CD14-positive monocyte (primary cell): ENCODE measurements around the gene NRN1L. TPM values are rescaled to one million over a fixed set of nuclear protein-coding genes. Genes with fewer than 3 reads are reported as not detected.

Experiments
- DNase-seq, 3 donors: peaks; one replicate each; pipeline ENCODE4 v3.0.0-alpha.2; 2011 to 2022
- H2AFZ ChIP-seq: 2 replicates; pipeline ENCODE4 v1.6.0; 2012; ENCODE audit warnings: mild to moderate bottlenecking, low read depth, low read length, inconsistent platforms; ENCODE audit not compliant: insufficient read depth, poor library complexity, severe bottlenecking
- H3K27ac ChIP-seq, 2 donors: 1 replicate in 1 of 2; 2 replicates in 1 of 2; pipeline ENCODE4 v1.5.1; 2012 to 2013; ENCODE audit warnings: low read length in 2 of 2, control low read depth in 1 of 2, inconsistent platforms in 1 of 2, low read depth in 1 of 2, mild to moderate bottlenecking in 1 of 2
- H3K27me3 ChIP-seq, 2 donors: one replicate each; pipeline versions ENCODE4 v1.6.0 to v1.6.1; 2011 to 2013; ENCODE audit warnings: low read length in 2 of 2; ENCODE audit not compliant: control insufficient read depth in 2 of 2, insufficient read depth in 2 of 2
- H3K36me3 ChIP-seq, 2 donors: replicated peaks in 1 of 2; 1 replicate in 1 of 2; 2 replicates in 1 of 2; pipeline versions ENCODE4 v1.5.1 to v1.6.1; 2012 to 2013; ENCODE audit warnings: low read length in 2 of 2, control low read depth in 1 of 2, inconsistent platforms in 1 of 2, mild to moderate bottlenecking in 1 of 2; ENCODE audit not compliant: insufficient read depth in 2 of 2, control insufficient read depth in 1 of 2
- H3K4me1 ChIP-seq, 2 donors: 1 replicate in 1 of 2; 2 replicates in 1 of 2; pipeline versions ENCODE4 v1.5.1 to v1.6.1; 2012 to 2013; ENCODE audit warnings: low read length in 2 of 2, control low read depth in 1 of 2, inconsistent platforms in 1 of 2, mild to moderate bottlenecking in 1 of 2, moderate library complexity in 1 of 2; ENCODE audit not compliant: insufficient read depth in 2 of 2, control insufficient read depth in 1 of 2
- H3K4me2 ChIP-seq: replicated peaks from 2 replicates; pipeline ENCODE3; 2012; ENCODE audit warnings: low read length, moderate library complexity, mild to moderate bottlenecking; ENCODE audit not compliant: poor library complexity, severe bottlenecking; ENCODE audit errors: extremely low read depth
- H3K4me3 ChIP-seq, 3 experiments: fragments of 200-600 bp in 1 of 3; sonication (generic) in 1 of 3; replicated peaks in 1 of 3; 1 replicate in 2 of 3; 2 replicates in 1 of 3; pipeline ENCODE4 v1.5.1; 2011 to 2013; ENCODE audit warnings: low read length in 3 of 3, mild to moderate bottlenecking in 3 of 3, control low read depth in 2 of 3, low read depth in 2 of 3, inconsistent platforms in 1 of 3, moderate library complexity in 1 of 3
- H3K79me2 ChIP-seq: 2 replicates; pipeline ENCODE4 v1.6.0; 2012; ENCODE audit warnings: mild to moderate bottlenecking, control low read depth, inconsistent platforms, low read length, moderate library complexity; ENCODE audit not compliant: insufficient read depth
- H3K9ac ChIP-seq: 2 replicates; pipeline ENCODE4 v1.6.0; 2017; ENCODE audit warnings: low read length, mild to moderate bottlenecking; ENCODE audit not compliant: insufficient read depth, poor library complexity, severe bottlenecking
- H3K9me3 ChIP-seq, 2 donors: replicated peaks in 1 of 2; 1 replicate in 1 of 2; 2 replicates in 1 of 2; pipeline versions ENCODE4 v1.5.1 to v1.6.1; 2012 to 2013; ENCODE audit warnings: low read length in 2 of 2, control low read depth in 1 of 2; ENCODE audit not compliant: control insufficient read depth in 1 of 2, insufficient read depth in 1 of 2
- H4K20me1 ChIP-seq: 2 replicates; pipeline ENCODE4 v1.6.0; 2012; ENCODE audit warnings: mild to moderate bottlenecking, low read length, control low read depth, moderate library complexity; ENCODE audit not compliant: insufficient read depth
- H3K27ac Mint-ChIP-seq, 7 donors: one replicate each; pipeline ENCODE4 v1.8.0; 2020; ENCODE audit warnings: mild to moderate bottlenecking in 7 of 7, mixed read lengths in 7 of 7, moderate library complexity in 6 of 7, inconsistent platforms in 2 of 7
- H3K27me3 Mint-ChIP-seq, 3 donors: one replicate each; pipeline ENCODE4 v1.8.0; 2021 to 2022; ENCODE audit warnings: low read depth in 3 of 3, mild to moderate bottlenecking in 3 of 3, mixed read lengths in 3 of 3, moderate library complexity in 3 of 3, inconsistent platforms in 1 of 3
- H3K36me3 Mint-ChIP-seq, 2 donors: one replicate each; pipeline ENCODE4 v1.8.0; 2020; ENCODE audit warnings: mixed read lengths in 2 of 2, inconsistent platforms in 1 of 2, mild to moderate bottlenecking in 1 of 2
- H3K4me1 Mint-ChIP-seq: one replicate; pipeline ENCODE4 v1.8.0; 2020; ENCODE audit warnings: mild to moderate bottlenecking, mixed read lengths
- H3K4me3 Mint-ChIP-seq, 2 donors: one replicate each; pipeline ENCODE4 v1.8.0; 2020; ENCODE audit warnings: mild to moderate bottlenecking in 2 of 2, mixed read lengths in 2 of 2, moderate library complexity in 1 of 2
- H3K9me3 Mint-ChIP-seq, 7 donors: one replicate each; pipeline ENCODE4 v1.8.0; 2020 to 2022; ENCODE audit warnings: mixed read lengths in 7 of 7, mild to moderate bottlenecking in 6 of 7, moderate library complexity in 6 of 7, inconsistent platforms in 2 of 7
- WGBS: methylation state at CpG from one replicate; pipeline ENCODE4 v1.1.5; 2013; ENCODE audit warnings: missing lambda C conversion rate; ENCODE audit not compliant: insufficient coverage; 5-methylcytosine and 5-hydroxymethylcytosine counted together
- intact Hi-C, 2 donors: fragments of 100-400 bp; cut with micrococcal nuclease; formaldehyde crosslinking; loops; one replicate each; pipeline versions ENCODE4 v1.15.0 to v1.15.1; 2023
- polyA plus RNA-seq, 3 donors: library from polyadenylated mRNA; depleted of rRNA in 1 of 3; unstranded in 2 of 3; stranded (reverse) in 1 of 3; fragments of 300-500 nt in 2 of 3; fragments of >200 nt in 1 of 3; fragmentation: Illumina TruSeq in 2 of 3; gene quantifications; 1 replicate in 2 of 3; 2 replicates in 1 of 3; pipeline ENCODE4 v1.2.3, GENCODE V29; 2012 to 2021
- TF ChIP-seq, protein P1 (sequence below): fragments of 200-600 bp; IDR thresholded peaks from one replicate; pipeline ENCODE4 v1.8.0; 2022; ENCODE audit warnings: antibody characterized with exemption, mild to moderate bottlenecking

NRN1L gene
- polyA plus RNA-seq, 3 donors, result 0.50 to 3.6 TPM; not detected in 1

DNA sequence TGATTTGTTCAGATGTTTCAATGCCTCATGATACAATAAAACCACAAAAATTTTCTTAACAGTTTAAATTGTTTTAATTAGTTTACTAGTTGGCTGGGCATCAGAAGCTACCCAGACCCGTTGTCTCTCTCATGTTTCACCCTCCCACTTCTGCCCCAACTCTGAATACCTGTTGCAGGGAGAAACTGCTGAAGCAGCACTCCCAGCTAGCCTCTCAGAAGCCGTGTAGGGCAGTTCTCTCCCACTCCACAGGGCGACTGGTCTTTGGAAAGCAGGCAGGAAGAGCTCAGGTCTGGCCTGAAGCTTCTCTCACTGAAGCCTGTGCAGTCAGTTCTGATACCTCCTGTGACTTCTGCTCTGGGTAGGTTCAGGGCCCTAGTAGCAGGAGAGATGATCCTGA, 13.4 kb upstream of the NRN1L start:
- no peak overlapping the region for H3K4me3 Mint-ChIP-seq
- Histone ChIP-seq H3K9me3 (no peaks in the 10 kb centered on the region), H3K36me3 (peaks cover 32 to 67% of the 10 kb centered on the region in 2 donors), H2AFZ (peak overlapping the region; percentile 98), H3K4me3 (peak overlapping the region in 1 of 3 experiments; percentile 99), H3K9ac (peak overlapping the region; percentile 31), H3K4me2 (no peak overlapping the region), H3K27ac (peak overlapping the region; percentile 87 to 90), H3K4me1 (peaks cover 31 to 34% of the 10 kb centered on the region in 2 donors), H4K20me1 (peaks cover 30% of the 10 kb centered on the region), H3K79me2 (peaks cover 34% of the 10 kb centered on the region), H3K27me3 (no peaks in the 10 kb centered on the region)
- H3K27me3 Mint-ChIP-seq, result peaks cover 0 to 3% (median 0%) of the 10 kb centered on the region in 3 donors
- TF ChIP-seq, protein P1, sequence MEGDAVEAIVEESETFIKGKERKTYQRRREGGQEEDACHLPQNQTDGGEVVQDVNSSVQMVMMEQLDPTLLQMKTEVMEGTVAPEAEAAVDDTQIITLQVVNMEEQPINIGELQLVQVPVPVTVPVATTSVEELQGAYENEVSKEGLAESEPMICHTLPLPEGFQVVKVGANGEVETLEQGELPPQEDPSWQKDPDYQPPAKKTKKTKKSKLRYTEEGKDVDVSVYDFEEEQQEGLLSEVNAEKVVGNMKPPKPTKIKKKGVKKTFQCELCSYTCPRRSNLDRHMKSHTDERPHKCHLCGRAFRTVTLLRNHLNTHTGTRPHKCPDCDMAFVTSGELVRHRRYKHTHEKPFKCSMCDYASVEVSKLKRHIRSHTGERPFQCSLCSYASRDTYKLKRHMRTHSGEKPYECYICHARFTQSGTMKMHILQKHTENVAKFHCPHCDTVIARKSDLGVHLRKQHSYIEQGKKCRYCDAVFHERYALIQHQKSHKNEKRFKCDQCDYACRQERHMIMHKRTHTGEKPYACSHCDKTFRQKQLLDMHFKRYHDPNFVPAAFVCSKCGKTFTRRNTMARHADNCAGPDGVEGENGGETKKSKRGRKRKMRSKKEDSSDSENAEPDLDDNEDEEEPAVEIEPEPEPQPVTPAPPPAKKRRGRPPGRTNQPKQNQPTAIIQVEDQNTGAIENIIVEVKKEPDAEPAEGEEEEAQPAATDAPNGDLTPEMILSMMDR, result no peak
- intact Hi-C loops, result loop anchor here in 1 of 2 donors (5.0 to 10.0 kb wide), 2 partner anchors 39 to 64 kb away; partner anchors contain the start of genes CTRL and PSMB10
- WGBS, result 100% methylated on average over 2 of the region's 3 CpGs
- H3K27ac Mint-ChIP-seq, result peak overlapping the region; percentile 89 to 96 (median 92)
- H3K36me3 Mint-ChIP-seq, result peaks cover 32 to 58% of the 10 kb centered on the region in 2 donors
- peaks cover 0 to 2% (median 0%) of the 10 kb centered on the region in 7 donors for H3K9me3 Mint-ChIP-seq
- peak in 1 of 3 donors; percentile 1 for DNase-seq
- peaks cover 38% of the 10 kb centered on the region for H3K4me1 Mint-ChIP-seq

DNA sequence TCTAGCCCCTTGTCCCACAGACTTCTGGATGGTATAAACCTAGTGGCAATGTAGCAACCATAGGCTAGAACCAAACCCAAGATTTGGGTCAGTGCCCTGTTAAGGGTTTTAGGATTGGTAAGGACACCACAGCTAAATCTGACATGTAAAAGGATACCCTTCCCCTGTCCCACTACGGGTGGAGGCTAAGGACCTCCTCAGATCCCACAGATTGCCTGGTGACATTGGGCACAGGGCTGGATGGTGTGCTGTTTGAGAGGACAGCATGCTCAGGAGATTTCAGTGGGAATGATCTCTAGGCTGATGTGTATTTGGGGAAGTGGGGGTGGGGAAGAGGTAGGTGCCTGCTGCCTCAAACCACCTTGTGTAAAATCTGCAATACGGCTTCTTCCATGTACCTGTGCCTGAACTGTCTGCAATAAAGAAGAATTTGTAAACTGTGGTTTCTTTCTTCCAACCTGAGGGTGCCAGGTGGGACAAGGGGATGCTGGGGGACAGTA, 12.5 kb upstream of the NRN1L start:
- Histone ChIP-seq H3K4me1 (peaks cover 31 to 34% of the 10 kb centered on the region in 2 donors), H3K27ac (peak overlapping the region; percentile 87 to 90), H3K4me3 (peak overlapping the region; percentile 92 to 99 (median 93)), H3K9ac (peak overlapping the region; percentile 92), H2AFZ (peak overlapping the region; percentile 98), H3K27me3 (no peaks in the 10 kb centered on the region), H4K20me1 (peaks cover 39% of the 10 kb centered on the region), H3K4me2 (peak overlapping the region; percentile 85), H3K9me3 (no peaks in the 10 kb centered on the region), H3K36me3 (peaks cover 39 to 67% of the 10 kb centered on the region in 2 donors), H3K79me2 (peaks cover 39% of the 10 kb centered on the region)
- Mint-ChIP-seq H3K27ac (peak overlapping the region; percentile 89 to 96 (median 92)), H3K9me3 (peaks cover 0 to 2% (median 0%) of the 10 kb centered on the region in 7 donors), H3K27me3 (peaks cover 0 to 3% (median 0%) of the 10 kb centered on the region in 3 donors), H3K36me3 (peaks cover 34 to 58% of the 10 kb centered on the region in 2 donors), H3K4me3 (peak overlapping the region; percentile 89 to 94), H3K4me1 (peaks cover 38% of the 10 kb centered on the region)
- WGBS, result 20% methylated on average over 1 of the region's 2 CpGs
- no peak for DNase-seq
- TF ChIP-seq, protein P1, result no peak
- intact Hi-C loops, result loop anchor here (2.0 to 10.0 kb wide), 4 partner anchors 25 to 63 kb away; partner anchors contain the start of genes CENPT (in 1 of the 2), CTRL (in 1 of the 2), NUTF2 (in 1 of the 2) and PSMB10 (in 1 of the 2)
